GM23248 (cell line): ENCODE measurements around the gene TRIP10. TPM values are rescaled to one million over a fixed set of nuclear protein-coding genes. Genes with fewer than 3 reads are reported as not detected.

Experiments used
- DNase-seq: peaks from one replicate; pipeline ENCODE4 v3.0.0-alpha.2; 2015
- H2AFZ ChIP-seq: fragments of 200-600 bp; sonication (generic); 2 replicates; pipeline ENCODE4 v1.6.1; 2016; ENCODE audit warnings: antibody characterized with exemption
- H3F3A ChIP-seq: fragments of 200-600 bp; sonication (generic); 2 replicates; pipeline ENCODE4 v1.6.1; 2016; ENCODE audit warnings: mild to moderate bottlenecking, antibody characterized with exemption, mixed run types; ENCODE audit not compliant: insufficient read depth
- H3K27ac ChIP-seq: fragments of 200-600 bp; sonication (generic); 2 replicates; pipeline ENCODE4 v1.5.1; 2016; ENCODE audit warnings: mild to moderate bottlenecking
- H3K27me3 ChIP-seq: fragments of 200-600 bp; sonication (generic); replicated peaks from 2 replicates; pipeline ENCODE4 v1.6.1; 2016; ENCODE audit warnings: mild to moderate bottlenecking; ENCODE audit not compliant: insufficient read depth
- H3K36me3 ChIP-seq: fragments of 200-600 bp; sonication (generic); 2 replicates; pipeline ENCODE4 v1.6.1; 2016; ENCODE audit warnings: low read depth, mild to moderate bottlenecking
- H3K4me1 ChIP-seq: fragments of 200-600 bp; sonication (generic); 2 replicates; pipeline ENCODE4 v1.6.1; 2016; ENCODE audit warnings: mild to moderate bottlenecking; ENCODE audit not compliant: insufficient read depth
- H3K4me2 ChIP-seq: fragments of 200-600 bp; sonication (generic); one replicate; pipeline ENCODE4 v1.6.1; 2016; ENCODE audit warnings: mild to moderate bottlenecking; ENCODE audit not compliant: unreplicated experiment
- H3K4me3 ChIP-seq: fragments of 200-600 bp; sonication (generic); 2 replicates; pipeline ENCODE4 v1.5.1; 2016; ENCODE audit warnings: mild to moderate bottlenecking
- H3K79me2 ChIP-seq: fragments of 200-600 bp; sonication (generic); 2 replicates; pipeline ENCODE4 v1.6.1; 2016; ENCODE audit warnings: mild to moderate bottlenecking; ENCODE audit not compliant: insufficient read depth
- H3K9ac ChIP-seq: fragments of 200-600 bp; sonication (generic); 2 replicates; pipeline ENCODE4 v1.6.1; 2016; ENCODE audit warnings: mild to moderate bottlenecking
- H3K9me2 ChIP-seq: fragments of 200-600 bp; sonication (generic); 2 replicates; pipeline ENCODE4 v1.6.1; 2016; ENCODE audit warnings: mixed run types, mild to moderate bottlenecking, moderate library complexity; ENCODE audit not compliant: insufficient read depth
- H3K9me3 ChIP-seq: fragments of 200-600 bp; sonication (generic); one replicate; pipeline ENCODE4 v1.6.1; 2017; ENCODE audit warnings: low read depth
- H4K20me1 ChIP-seq: fragments of 200-600 bp; sonication (generic); 2 replicates; pipeline ENCODE4 v1.6.0; 2016; ENCODE audit not compliant: insufficient read depth
- EZH2 ChIP-seq: fragments of 200-600 bp; sonication (generic); IDR thresholded peaks from 2 replicates; pipeline ENCODE4 v1.6.1; 2018; ENCODE audit warnings: antibody characterized with exemption, mild to moderate bottlenecking; ENCODE audit not compliant: insufficient read depth, poor library complexity, severe bottlenecking
- EZH2phosphoT487 ChIP-seq: fragments of 200-600 bp; sonication (generic); IDR thresholded peaks from 2 replicates; pipeline ENCODE4 v1.6.1; 2018; ENCODE audit warnings: antibody characterized with exemption, moderate library complexity, mild to moderate bottlenecking, low read depth; ENCODE audit not compliant: insufficient read depth
- WGBS, 2 experiments: methylation state at CpG; one replicate each; pipeline ENCODE4 v1.1.6; 2015 to 2017; ENCODE audit warnings: low lambda C conversion rate in 2 of 2, low coverage in 1 of 2; ENCODE audit errors: missing lambda C conversion rate in 2 of 2; 5-methylcytosine and 5-hydroxymethylcytosine counted together
- in situ Hi-C: fragments of 300-500 bp; cut with MboI; formaldehyde crosslinking; loops from 2 replicates; pipeline ENCODE4 v1.15.0; 2020
- polyA plus RNA-seq: library from polyadenylated mRNA; unstranded; fragments of >200 nt; fragmentation: Nextera tagmentation; extraction: Ambion mirVana; gene quantifications from 2 replicates; pipeline ENCODE4 v1.2.1, GENCODE V29; 2016
- total RNA-seq: library from RNA; depleted of rRNA; stranded (reverse); fragments of >200 nt; shearing (Covaris generic); gene quantifications from 2 replicates; pipeline ENCODE4 v1.2.3, GENCODE V29; 2014

The TRIP10 gene
- total and polyA plus RNA-seq, 2 experiments from 2014 or later = 48.0 to 48.9 TPM

- WGBS, 2 experiments = 77 to 82% methylated on average over 4 of the region's 4 CpGs
- Histone ChIP-seq H3K4me2 (no peak overlapping the region), H3K9me2 (no peaks in the 10 kb centered on the region), H3K9me3 (no peaks in the 10 kb centered on the region), H3K4me1 (no peaks in the 10 kb centered on the region), H2AFZ (no peak overlapping the region), H3K27ac (no peak overlapping the region), H4K20me1 (no peaks in the 10 kb centered on the region), H3K9ac (no peak overlapping the region), H3K79me2 (no peaks in the 10 kb centered on the region), H3K4me3 (no peak overlapping the region), H3K36me3 (no peaks in the 10 kb centered on the region), H3K27me3 (no peaks in the 10 kb centered on the region), H3F3A (no peaks in the 10 kb centered on the region; the same call in 1 of the 2 replicates)
- no peak for DNase-seq
- TF ChIP-seq EZH2 (no peak), EZH2phosphoT487 (no peak)
- in situ Hi-C loops = no loop called here
Observed at GRCh38 chr19:6776999-6777398, 37.5 kb downstream of the TRIP10 start.

- in situ Hi-C loops = no loop called here
Observed at GRCh38 chr19:6777434-6777833, 38.0 kb downstream of the TRIP10 start.

GRCh38 chr19:6778386-6778785, 38.9 kb downstream of the TRIP10 start:
- Histone ChIP-seq H3K9ac (no peak overlapping the region), H4K20me1 (no peaks in the 10 kb centered on the region), H2AFZ (no peak overlapping the region), H3K4me1 (no peaks in the 10 kb centered on the region), H3K9me3 (no peaks in the 10 kb centered on the region), H3K4me2 (no peak overlapping the region), H3K27ac (no peak overlapping the region), H3K27me3 (no peaks in the 10 kb centered on the region), H3K36me3 (no peaks in the 10 kb centered on the region), H3K4me3 (no peak overlapping the region), H3F3A (no peaks in the 10 kb centered on the region; the same call in 1 of the 2 replicates), H3K79me2 (no peaks in the 10 kb centered on the region), H3K9me2 (no peaks in the 10 kb centered on the region)
- WGBS, 2 experiments = 16 to 24% methylated on average over 4 of the region's 4 CpGs
- no peak for TF ChIP-seq EZH2
- in situ Hi-C loops = no loop called here
- DNase-seq = no peak

More at GRCh38 chr19:6777434-6777833, 38.0 kb downstream of the TRIP10 start:
- Histone ChIP-seq H3K27me3 (no peaks in the 10 kb centered on the region), H3K79me2 (no peaks in the 10 kb centered on the region), H3K4me1 (no peaks in the 10 kb centered on the region), H3K9ac (no peak overlapping the region), H3K4me3 (no peak overlapping the region), H3K27ac (no peak overlapping the region), H4K20me1 (no peaks in the 10 kb centered on the region), H3K36me3 (no peaks in the 10 kb centered on the region), H2AFZ (no peak overlapping the region), H3K9me2 (no peaks in the 10 kb centered on the region), H3F3A (no peaks in the 10 kb centered on the region; the same call in 1 of the 2 replicates), H3K4me2 (no peak overlapping the region), H3K9me3 (no peaks in the 10 kb centered on the region)
- no peak for DNase-seq
- TF ChIP-seq EZH2phosphoT487 (no peak), EZH2 (no peak)
- WGBS, 2 experiments = 54 to 73% methylated on average over 2 of the region's 2 CpGs

- no peak overlapping the region for H2AFZ ChIP-seq
- no peaks in the 10 kb centered on the region for H3K27me3 ChIP-seq
- TF ChIP-seq EZH2phosphoT487 (no peak), EZH2 (no peak)
- 62 to 66% methylated on average over 4 of the region's 4 CpGs for WGBS, 2 experiments
- H3K4me3 ChIP-seq = no peak overlapping the region
- no peaks in the 10 kb centered on the region for H3K79me2 ChIP-seq
- no peaks in the 10 kb centered on the region for H3K4me1 ChIP-seq
- no peaks in the 10 kb centered on the region for H3K36me3 ChIP-seq
- H3K4me2 ChIP-seq = no peak overlapping the region
- in situ Hi-C loops = no loop called here
- H3K9me3 ChIP-seq = no peaks in the 10 kb centered on the region
- no peaks in the 10 kb centered on the region for H3K9me2 ChIP-seq
- H3K9ac ChIP-seq = no peak overlapping the region
- H4K20me1 ChIP-seq = no peaks in the 10 kb centered on the region
- no peaks in the 10 kb centered on the region; the same call in 1 of the 2 replicates for H3F3A ChIP-seq
- H3K27ac ChIP-seq = no peak overlapping the region
- DNase-seq = peak; percentile 36
Observed at GRCh38 chr19:6779206-6779605, 39.7 kb downstream of the TRIP10 start.

- no peaks in the 10 kb centered on the region for H3F3A ChIP-seq
- no peak overlapping the region for H2AFZ ChIP-seq
- H4K20me1 ChIP-seq = no peaks in the 10 kb centered on the region
- no peak overlapping the region for H3K4me3 ChIP-seq
- no peak overlapping the region for H3K27ac ChIP-seq
- no peak overlapping the region for H3K9ac ChIP-seq
- TF ChIP-seq EZH2 = no peak
- no peak for TF ChIP-seq EZH2phosphoT487
- H3K79me2 ChIP-seq = no peaks in the 10 kb centered on the region
- H3K9me3 ChIP-seq = no peaks in the 10 kb centered on the region
- no peak for DNase-seq
- no peak overlapping the region for H3K4me2 ChIP-seq
- H3K9me2 ChIP-seq = no peaks in the 10 kb centered on the region
- 89 to 94% methylated on average over 4 of the region's 4 CpGs for WGBS, 2 experiments
- H3K4me1 ChIP-seq = no peaks in the 10 kb centered on the region
- H3K27me3 ChIP-seq = peaks cover 6% of the 10 kb centered on the region; the same call in 1 of the 2 replicates
- no peaks in the 10 kb centered on the region for H3K36me3 ChIP-seq
- in situ Hi-C loops = no loop called here
Observed at GRCh38 chr19:6787393-6787792, 47.9 kb downstream of the TRIP10 start.
